ENCODE measurements around the gene RAB24.
A peak's percentile ranks its signal among the peaks of the same experiment; 100 is the strongest.
"Not testable (repeated sequence)": the region's sequence is repeated elsewhere in the genome, so short reads cannot be mapped to it uniquely, and the experiment has no call there.

Gene RAB24

DNA sequence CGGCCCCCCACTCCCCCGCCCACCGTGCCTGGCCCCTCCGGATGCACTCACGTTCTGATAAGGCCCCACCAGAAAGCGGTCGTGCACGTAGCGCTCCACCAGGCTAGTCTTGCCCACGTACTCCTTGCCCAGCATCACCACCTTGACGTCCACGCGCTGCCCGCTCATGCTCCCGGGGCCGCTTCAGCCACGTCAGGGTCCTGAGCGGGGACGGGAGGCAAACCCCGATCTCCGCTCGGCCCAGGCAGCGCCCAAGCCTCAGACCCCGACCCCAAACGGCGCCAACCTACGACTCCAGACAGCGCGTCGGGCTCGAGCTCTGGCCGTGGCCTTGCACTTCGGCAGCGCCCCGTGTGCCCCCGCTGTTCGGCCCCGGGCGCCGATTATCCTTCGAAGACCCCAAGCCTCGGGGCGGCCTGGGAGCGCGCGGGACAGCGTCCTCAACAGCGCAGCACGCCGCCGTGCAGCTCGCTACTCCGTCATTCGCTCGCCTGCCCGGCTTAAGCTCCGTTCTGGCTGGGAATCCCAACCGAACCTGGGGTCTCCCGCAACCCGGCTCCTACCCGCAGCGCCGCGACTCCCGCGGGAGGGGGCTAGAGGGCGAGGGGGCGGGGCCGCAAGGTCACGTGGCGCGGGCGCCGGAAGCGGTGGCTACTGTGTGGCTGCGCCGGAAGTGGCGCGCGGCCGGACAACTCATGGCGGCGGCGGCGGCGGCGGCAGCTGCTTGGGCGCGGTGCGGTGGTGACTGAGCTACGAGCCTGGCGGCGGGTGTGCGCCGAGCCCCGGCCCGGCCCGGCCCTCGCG, at the start of gene RAB24, which contains the start of gene PRELID1:
Gene RAB24, minus strand, starts transcription at position 599 of the 804 bp plus-strand sequence. Its CDS starts 431 bp downstream, at position 168.
Gene PRELID1, plus strand, starts transcription at position 679 of the 804 bp plus-strand sequence. CDS start 187 bp downstream, outside the sequence.
- DNase-seq (ENCODE audit: insufficient read length, low spot score) (peak; percentile 82), FAIRE-seq (peak; percentile 58)

DNA sequence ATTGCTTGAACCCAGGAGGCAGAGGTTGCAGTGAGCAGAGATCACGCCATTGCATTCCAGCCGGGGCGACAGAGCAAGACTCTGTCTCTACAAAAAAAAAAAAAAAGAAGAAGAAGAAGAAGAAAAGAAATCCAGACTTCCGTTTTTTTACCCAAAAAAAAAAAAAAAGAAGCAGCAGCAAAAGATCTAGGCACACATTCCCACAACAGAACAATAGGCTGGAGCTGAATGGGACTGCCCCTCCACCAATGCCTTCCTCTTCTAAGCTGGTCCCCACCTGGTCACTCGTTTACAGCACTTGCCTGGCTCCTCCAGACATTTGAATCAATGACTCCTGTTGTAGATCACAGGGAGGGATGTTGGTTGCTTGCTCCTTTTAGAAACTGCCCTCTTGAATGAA, 49.6 kb upstream of the RAB24 start:
- DNase-seq (ENCODE audit: insufficient read length, low spot score) = no peak
- no peak for FAIRE-seq

DNA sequence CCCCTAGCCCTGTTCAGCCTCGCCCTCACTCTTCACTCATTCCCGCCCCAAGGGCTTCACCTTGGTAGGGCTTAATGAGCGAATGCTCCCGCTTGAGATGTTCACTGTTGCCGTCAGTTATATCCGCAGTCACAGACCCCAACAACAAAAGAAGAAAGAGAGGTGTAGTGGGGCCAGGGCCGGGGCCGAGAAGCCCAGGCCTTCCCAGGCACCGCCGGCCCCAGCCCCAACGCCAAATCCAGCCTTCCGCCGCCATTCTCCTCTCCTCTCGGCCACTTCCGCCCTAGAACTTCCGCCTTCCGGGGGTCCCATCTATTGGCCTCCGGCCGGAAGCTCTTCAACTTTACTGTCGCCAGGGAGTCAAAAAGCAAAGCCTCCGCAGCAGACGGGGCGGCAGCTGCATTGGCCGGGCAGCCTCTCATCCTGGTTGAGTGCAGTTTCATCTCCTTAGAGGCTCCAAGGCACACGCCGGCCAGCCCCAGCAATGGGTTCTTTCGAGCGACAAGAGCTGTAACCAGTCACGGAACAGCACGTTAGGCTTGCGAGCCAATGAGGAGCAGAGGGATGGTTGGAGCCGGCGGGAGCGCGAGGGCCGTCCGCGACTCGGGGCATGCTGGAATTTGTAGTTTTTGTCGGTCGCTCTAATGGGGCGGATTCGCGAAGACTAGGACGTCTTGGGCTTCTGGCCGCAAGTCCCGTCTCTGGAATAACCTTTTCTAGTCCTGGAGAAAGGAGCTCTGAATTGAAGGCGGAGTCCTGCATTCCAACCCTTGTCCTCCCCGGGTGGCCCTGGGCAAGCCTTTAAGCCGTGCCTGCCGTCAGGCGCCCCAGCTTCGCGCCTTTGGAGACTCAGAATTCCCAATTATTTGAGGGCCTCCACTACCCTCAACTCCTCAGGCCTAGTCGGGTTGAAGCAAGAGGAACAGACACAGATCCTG, 48.1 kb upstream of the RAB24 start, which contains the start of gene LMAN2:
Gene LMAN2, minus strand, starts transcription at position 277 of the 938 bp plus-strand sequence. Its CDS starts 21 bp downstream, at position 256.
- DNase-seq (ENCODE audit: insufficient read length, low spot score) = peak; percentile 86
- peak; percentile 96 for FAIRE-seq

DNA sequence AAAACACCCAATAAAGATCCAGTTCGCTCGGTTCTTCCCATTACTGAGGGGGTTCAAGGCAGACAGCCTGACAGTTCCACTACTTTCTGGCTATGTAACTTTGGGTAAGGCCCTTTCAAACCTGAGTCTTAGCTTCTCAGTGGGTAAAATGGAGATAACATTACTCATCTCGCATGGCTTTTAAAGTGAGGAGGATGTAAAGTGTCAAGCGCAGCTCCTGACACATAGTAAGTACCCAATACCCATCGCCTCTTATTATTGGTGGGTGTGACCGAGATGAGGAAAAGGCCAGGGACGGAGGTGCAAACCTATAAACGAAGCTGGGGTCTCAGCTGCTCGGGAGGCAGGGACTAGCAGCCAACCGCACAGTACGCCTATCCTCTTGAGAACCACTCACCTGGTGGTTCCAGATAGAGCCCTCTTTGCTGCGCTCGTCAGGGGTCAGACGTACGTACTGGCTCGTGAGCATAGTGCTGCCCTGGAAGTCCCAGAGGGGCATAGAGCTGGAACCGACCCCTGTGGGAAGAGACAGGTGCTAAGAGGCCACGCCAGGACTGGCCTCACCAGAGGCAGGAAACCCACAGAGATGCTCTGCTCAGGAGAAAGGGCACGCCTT, 47.4 kb upstream of the RAB24 start:
- FAIRE-seq (no peak), DNase-seq (ENCODE audit: insufficient read length, low spot score) (no peak)

DNA sequence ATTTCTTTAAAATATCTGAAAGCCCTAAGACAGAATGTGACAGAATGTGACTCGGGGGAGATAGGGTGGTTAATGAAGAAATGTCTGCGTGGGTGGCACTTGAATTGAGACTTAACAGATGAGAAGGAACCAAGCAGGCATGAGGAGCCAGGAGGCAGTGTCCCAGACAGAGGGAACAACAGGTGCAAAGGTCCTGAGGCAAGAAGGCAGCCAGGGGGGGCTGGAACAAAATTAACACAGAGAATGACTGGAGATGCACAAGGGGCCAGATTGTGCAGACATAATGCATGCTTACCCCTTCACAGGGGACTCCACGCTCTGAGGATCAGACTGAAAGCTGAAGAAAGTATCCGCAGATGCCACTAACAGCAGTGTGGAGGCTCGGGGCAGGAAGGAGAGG, 46.2 kb upstream of the RAB24 start:
- no peak for FAIRE-seq

DNA sequence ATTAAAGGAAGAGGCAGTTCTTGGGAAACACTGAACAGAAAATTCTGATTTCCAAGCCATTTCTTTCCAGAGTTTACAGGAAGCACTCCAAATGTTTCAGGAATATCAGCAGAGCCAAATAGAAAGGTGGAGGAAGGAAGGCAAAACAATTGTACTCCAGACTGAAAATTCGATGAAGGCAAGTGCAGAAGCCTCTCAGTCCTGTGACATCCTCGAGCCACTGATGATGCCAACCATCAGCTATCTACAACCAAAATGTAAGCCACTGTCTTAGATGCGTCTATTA, 45.8 kb upstream of the RAB24 start:
- FAIRE-seq (no peak), DNase-seq (ENCODE audit: insufficient read length, low spot score) (no peak)

More for the DNA sequence above, 46.2 kb upstream of the RAB24 start:
- no peak for DNase-seq (ENCODE audit: insufficient read length, low spot score)

DNA sequence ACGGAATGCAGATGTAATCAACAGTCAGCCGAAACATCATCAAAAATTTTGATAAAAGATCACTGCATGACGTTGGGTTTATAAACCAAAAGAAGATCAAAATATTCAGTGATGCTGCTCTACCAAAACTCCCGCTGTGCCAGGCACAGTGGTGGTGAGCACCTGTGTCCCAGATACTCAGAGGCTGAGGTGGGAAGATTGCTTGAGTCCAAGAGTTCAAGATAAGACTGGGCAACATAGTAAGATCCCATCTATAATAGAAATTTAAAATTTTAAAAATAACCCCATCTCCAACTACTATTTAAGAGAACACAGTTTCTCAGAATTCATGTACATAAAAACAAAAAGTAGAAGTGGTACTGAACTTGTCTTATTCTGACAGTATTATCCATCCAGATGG, 44.2 kb upstream of the RAB24 start:
- DNase-seq (ENCODE audit: insufficient read length, low spot score) = no peak
- no peak for FAIRE-seq

DNA sequence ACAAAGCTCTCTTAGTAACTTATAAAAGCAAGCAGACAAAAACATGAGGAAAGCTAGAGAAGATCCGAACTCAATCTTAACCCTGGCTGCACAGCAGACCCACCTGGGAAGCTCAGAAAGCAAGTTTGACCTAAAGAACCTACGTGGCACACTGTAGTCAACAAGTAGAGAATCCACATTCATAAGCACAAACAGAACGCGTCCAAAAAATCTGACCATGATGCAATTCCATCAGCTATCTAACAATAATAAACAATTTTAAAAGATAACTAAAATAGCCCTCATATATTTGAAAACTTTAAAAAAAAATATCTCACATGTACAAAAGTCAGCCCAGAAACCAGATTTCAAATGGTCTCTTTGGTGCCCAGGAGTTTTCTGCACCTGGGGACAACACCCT, 43.3 kb upstream of the RAB24 start:
- FAIRE-seq (no peak), DNase-seq (ENCODE audit: insufficient read length, low spot score) (no peak)

DNA sequence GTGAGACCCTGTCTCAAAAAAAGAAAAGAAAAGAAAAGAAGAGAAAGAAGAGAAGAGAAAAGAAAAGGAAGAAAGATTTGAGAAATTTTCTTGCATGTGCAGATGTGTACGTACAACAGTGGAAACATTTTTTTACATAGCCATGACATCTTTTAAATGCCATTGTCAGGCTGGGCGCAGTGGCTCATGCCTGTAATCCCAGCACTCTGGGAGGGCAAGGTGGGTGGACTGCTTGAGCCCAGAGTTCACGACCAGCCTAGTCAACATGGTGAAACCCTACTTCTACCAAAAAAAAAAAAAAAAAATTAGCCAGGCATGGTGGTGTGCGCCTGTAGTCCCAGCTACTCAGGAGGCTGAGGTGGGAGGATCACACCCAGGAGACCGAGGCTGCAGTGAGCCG, 41.4 kb upstream of the RAB24 start:
- DNase-seq (ENCODE audit: insufficient read length, low spot score) (no peak), FAIRE-seq (no peak)

DNA sequence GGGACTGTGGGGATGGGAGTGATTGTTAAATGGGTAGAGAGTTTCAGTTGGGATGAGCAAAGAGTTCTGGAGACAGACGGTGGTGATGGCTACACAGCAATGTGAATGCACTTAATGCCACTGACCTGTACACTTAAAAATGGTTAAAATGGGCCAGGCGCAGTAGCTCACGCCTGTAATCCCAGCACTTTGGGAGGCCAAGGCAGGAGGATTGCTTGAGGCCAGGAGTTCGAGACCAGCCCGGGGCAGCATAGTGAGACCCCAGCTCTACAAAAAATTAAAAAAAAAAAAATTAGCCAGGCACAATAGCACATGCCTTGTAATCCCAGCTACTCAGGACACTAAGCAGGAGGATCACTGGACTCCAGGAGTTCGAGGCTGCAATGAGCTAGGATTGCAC, 40.3 kb upstream of the RAB24 start:
- FAIRE-seq (no peak), DNase-seq (ENCODE audit: insufficient read length, low spot score) (no peak)

DNA sequence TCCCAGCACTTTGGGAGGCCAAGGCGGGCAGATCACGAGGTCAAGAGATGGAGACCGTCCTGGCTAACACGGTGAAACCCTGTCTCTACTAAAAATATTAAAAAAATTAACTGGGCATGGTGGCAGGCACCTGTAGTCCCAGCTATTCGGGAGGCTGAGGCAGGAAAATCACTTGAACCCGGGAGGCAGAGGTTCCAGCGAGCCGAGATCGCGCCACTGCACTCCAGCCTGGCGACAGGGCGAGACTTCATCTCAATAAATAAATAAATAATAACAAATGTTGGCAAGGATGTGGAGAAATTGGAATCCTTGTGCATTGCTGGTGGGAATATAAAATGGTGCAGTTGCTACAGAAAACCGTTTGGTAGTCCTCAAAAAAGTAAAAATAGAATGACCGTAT, 39.5 kb upstream of the RAB24 start:
- not testable (repeated sequence) for FAIRE-seq; DNase-seq (ENCODE audit: insufficient read length, low spot score)

DNA sequence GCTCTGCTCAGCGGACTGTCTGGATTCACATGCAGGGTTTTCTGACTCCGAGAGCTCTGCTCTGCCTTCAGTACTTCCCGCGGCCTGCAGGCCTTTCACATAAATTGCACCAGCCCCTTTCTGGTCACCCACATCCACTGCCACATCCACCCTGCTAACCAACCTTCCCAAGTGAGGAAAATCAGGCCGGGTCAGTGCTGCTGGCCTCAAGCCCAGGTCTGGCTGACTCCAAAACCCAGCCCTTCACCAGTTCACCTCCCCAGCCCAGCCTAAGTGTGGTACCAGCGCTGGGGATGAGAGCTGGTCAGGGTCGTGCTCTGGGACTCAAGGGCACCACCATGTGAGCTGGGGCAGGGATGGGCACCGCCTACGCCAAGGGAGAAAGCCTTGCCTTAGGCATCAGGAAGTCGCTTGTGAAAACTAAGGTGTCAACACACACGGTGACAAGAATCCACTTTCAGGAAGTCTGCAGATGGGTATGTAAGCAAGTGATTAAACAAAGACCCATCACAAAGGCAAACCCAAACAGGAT, 35.7 kb upstream of the RAB24 start:
- FAIRE-seq = no peak
- no peak for DNase-seq (ENCODE audit: insufficient read length, low spot score)

DNA sequence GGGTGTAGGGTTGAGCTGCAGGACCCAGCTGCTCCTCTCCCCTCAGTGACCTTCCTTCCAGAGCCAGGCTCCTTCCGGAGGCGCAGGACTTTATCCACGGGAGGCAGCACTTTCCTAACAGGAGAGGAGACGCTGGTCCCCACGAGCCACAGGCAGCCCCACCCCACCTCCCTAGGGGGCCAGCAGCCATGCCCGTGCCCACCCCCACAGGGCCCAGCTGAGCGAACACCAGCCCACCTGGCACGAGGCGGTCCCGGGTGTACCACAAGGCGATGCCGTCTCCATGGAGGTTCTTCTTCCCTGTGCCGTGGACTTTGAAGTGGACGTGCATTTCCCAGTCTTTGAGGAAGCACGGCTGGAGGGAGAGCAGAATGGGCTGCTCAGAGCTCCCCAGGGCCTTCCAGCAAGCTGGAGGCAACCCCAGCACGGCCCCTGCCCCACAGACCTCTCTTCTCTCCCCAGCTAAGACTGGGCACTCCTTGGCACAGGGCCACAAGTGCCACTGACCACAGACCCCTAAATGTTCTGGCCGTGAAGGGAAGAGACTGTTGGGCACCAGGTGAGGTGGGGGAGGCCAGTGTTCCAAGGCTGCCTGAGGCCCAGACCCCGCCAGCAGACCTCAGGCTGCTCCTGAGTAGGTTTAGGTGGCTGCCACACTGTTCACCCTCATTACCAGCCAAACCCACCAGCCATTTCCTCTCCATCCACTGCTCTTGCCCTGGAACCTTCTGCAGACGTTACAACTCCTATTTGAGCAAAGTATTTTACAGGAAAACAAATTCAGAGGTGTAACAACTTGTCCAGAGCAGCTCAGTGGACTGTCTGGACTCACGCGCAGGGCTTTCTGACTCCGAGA, 35.0 kb upstream of the RAB24 start:
- DNase-seq (ENCODE audit: insufficient read length, low spot score) (no peak), FAIRE-seq (no peak)

DNA sequence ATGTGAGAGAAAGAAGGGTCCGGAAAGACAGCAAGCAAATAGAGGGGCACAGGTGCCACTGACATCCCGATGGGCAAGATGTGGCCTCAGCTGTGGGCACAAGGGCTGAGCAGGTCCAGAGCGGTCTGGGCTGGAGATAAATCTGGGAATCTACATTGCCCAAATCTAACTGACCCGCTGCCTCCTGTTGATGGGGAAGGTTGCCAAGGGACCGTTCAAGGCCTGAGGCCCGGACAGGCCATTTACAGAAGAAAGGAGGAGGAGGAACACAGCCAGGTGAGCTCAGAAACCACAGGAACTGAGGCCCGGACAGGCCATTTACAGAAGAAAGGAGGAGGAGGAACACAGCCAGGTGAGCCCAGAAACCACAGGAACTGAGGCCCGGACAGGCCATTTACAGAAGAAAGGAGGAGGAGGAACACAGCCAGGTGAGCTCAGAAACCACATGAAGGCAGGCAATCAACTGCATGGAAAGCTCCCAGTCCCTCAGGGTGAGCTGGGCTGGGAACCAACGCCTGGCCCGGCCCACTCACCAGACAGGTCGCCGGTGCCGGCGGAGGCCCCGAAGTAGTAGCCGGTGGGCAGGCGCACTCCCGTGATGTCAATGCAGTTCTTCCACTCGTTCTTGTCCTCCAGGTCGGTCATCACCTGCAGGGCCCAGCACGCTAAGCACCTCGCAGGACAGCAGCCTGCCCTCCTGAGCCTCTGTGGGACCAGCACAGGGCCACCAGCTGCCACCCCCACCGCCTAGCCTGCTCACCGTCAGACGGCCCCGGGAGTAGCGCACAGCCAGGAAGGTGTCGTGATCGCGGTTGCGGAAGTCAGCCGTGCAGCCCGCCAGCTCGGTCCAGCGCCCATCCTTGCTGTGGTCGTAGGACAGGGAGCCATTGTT, 33.3 kb upstream of the RAB24 start:
- DNase-seq (ENCODE audit: insufficient read length, low spot score) (no peak), FAIRE-seq (no peak)

DNA sequence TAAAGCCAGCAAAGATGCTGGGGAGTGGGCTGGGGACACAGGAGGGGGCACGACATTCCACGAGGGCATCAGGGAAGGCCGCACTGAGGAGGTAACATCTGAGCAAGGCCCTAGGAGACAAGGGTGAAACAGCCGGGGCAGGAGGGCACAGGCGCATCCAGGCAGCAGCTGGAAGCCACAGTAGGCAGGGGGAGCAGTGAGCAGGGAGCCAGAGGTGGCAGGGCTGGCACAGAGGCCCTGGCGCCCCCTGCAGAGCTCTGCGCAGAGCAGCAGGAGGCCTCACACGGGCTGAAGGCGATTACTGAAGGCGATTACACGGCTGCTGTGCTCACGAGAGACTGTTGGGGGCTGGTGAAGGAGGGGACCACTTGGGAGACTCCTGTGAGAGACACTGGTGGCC, 32.6 kb upstream of the RAB24 start:
- FAIRE-seq (no peak), DNase-seq (ENCODE audit: insufficient read length, low spot score) (no peak)

DNA sequence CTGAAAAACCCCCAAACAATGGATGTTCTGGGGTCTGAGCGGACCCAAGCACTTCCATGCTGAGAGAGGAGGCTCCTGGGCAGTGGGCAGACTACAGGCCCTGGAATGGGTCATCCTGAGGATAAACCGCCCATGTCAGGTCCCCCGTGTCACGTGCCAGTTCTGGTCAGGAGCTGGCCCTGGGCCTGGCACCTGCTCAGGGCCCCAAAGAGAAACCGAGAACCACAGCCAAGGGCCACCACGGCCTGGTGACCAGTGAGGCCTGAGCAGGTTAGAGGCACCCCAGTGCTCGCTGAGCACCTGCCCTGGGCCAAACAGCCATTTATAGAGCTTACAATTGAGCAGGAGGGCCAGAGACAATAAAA, 32.2 kb upstream of the RAB24 start:
- no peak for FAIRE-seq
- DNase-seq (ENCODE audit: insufficient read length, low spot score) = no peak

DNA sequence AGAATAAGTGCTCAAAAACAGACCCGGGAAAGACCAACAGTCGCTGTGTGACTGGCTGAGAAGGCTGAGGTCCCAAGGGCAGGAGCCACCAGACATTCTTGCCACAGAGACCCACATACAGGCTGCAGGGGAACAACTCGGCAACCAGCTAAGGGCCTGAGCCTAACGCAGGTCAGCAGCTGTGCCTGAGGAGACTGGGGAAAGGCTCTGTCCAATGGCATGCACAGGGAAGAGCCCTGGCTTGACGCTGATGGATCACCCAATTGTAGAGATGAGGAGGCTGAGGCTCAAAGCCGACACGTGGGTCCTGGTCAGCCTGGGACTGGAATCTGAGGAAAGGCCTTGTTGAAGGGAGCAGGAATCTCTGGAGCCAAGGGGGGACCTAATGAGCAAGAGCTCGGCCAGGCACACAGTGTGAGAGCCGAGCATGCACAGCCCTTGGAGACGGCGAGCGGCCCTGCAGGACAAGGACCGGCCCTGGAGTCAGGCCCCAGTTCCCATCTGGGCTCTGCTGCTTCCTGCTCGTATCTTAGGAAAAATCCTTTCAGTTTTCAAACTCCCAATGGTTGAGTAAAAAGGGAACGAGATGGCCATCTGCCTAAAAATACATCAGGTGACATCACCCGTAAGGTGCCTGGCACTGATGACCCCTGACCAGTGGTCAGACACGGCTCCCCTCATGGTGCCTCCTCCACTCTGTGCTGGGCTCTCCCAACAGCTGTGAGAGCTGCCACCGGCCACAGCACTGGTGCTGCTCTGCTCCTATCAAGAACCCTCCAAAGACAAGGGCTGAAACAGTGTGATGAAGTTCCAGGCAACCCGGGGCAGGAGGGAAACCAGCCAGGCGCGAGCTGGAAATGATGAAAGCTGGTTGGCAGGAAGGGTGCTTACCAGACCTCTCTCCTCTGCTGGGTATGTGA, 31.5 kb upstream of the RAB24 start:
- FAIRE-seq = no peak
- no peak for DNase-seq (ENCODE audit: insufficient read length, low spot score)

DNA sequence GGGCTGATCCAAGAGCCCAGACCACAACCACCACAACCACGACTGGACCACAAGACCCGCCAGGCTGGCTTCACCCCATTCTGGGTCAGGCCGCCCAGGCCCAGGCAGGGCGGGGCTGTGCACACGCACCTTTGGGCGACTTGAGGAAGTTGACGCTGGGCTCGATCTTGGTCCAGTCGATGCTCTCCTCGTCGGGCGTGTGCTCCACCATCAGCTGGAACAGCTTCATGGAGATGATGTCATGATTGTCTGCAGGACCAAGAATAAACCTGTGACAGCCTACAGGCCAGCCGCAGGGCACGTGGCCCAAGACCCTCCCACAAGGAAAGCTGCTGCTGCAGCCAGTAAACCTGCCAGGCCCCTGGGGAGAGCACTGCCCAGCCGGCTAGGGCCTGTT, 30.6 kb upstream of the RAB24 start:
- no peak for DNase-seq (ENCODE audit: insufficient read length, low spot score)
- FAIRE-seq = no peak
